Fibroblast of lung (primary cell): ENCODE results near the gene PSKH1. TPM values are rescaled to one million over a fixed set of nuclear protein-coding genes. Genes with fewer than 3 reads are reported as not detected.
A peak's percentile ranks its signal among the peaks of the same experiment; 100 is the strongest.

Experiments
- DNase-seq, 2 donors: peaks; one replicate each; pipeline versions ENCODE4 v3.0.0 to v3.0.0-alpha.2; 2010; ENCODE audit warnings: low read depth in 2 of 2
- H2AFZ ChIP-seq: 2 replicates; pipeline ENCODE4 v1.5.1; 2012; ENCODE audit warnings: low read length, control low read depth, inconsistent platforms
- H3K27ac ChIP-seq: 2 replicates; pipeline ENCODE4 v1.5.1; 2011; ENCODE audit warnings: low read length, control low read depth; ENCODE audit not compliant: insufficient read depth
- H3K27me3 ChIP-seq: 2 replicates; pipeline ENCODE4 v1.5.1; 2011; ENCODE audit warnings: mild to moderate bottlenecking, low read length; ENCODE audit not compliant: control insufficient read depth, insufficient read depth
- H3K36me3 ChIP-seq: 2 replicates; pipeline ENCODE4 v1.5.1; 2011; ENCODE audit warnings: low read length; ENCODE audit not compliant: control insufficient read depth, insufficient read depth
- H3K4me1 ChIP-seq: 2 replicates; pipeline ENCODE4 v1.5.1; 2011; ENCODE audit warnings: low read length; ENCODE audit not compliant: control insufficient read depth, insufficient read depth; ENCODE audit errors: extremely low read depth
- H3K4me2 ChIP-seq: 2 replicates; pipeline ENCODE4 v1.5.1; 2011; ENCODE audit warnings: low read length, control low read depth; ENCODE audit not compliant: insufficient read depth; ENCODE audit errors: extremely low read depth
- H3K4me3 ChIP-seq, 4 experiments: fragments of 200-600 bp in 1 of 4; sonication (generic) in 1 of 4; replicated peaks in 1 of 4; 2 replicates each; pipeline ENCODE4 v1.5.1; 2011 to 2016; ENCODE audit warnings: low read length in 4 of 4, low read depth in 3 of 4, mild to moderate bottlenecking in 3 of 4, control low read depth in 2 of 4, inconsistent platforms in 1 of 4, mixed read lengths in 1 of 4; ENCODE audit not compliant: insufficient read depth in 1 of 4; ENCODE audit errors: control extremely low read depth in 1 of 4
- H3K79me2 ChIP-seq: 2 replicates; pipeline ENCODE4 v1.5.1; 2012; ENCODE audit warnings: mild to moderate bottlenecking, low read length, inconsistent platforms; ENCODE audit not compliant: control insufficient read depth, insufficient read depth
- H3K9ac ChIP-seq: 2 replicates; pipeline ENCODE4 v1.5.1; 2011; ENCODE audit warnings: mild to moderate bottlenecking, low read length, control low read depth; ENCODE audit not compliant: insufficient read depth
- H3K9me3 ChIP-seq: 2 replicates; pipeline ENCODE4 v1.5.1; 2012; ENCODE audit warnings: low read depth, low read length; ENCODE audit not compliant: control insufficient read depth, insufficient read depth
- H4K20me1 ChIP-seq: 2 replicates; pipeline ENCODE4 v1.5.1; 2011; ENCODE audit warnings: low read length; ENCODE audit not compliant: control insufficient read depth, insufficient read depth; ENCODE audit errors: extremely low read depth
- CTCF ChIP-seq, 2 donors: IDR thresholded peaks in 1 of 2; conservative IDR thresholded peaks in 1 of 2; 1 replicate in 1 of 2; 2 replicates in 1 of 2; pipeline ENCODE4 v1.5.1; 2011 to 2012; ENCODE audit warnings: low read length in 2 of 2, control low read depth in 1 of 2, inconsistent platforms in 1 of 2, low read depth in 1 of 2, mild to moderate bottlenecking in 1 of 2
- EZH2 ChIP-seq: IDR thresholded peaks from 2 replicates; pipeline ENCODE4 v1.5.1; 2012; ENCODE audit warnings: low read length, control low read depth, mild to moderate bottlenecking; ENCODE audit errors: missing control alignments
- polyA plus RNA-seq, 2 donors: library from polyadenylated mRNA; depleted of rRNA in 1 of 2; stranded (reverse) in 1 of 2; unstranded in 1 of 2; fragments of >200 nt; gene quantifications; 2 replicates each; pipeline ENCODE4 v1.2.1, GENCODE V29; 2011 to 2012; ENCODE audit warnings: missing spikeins in 1 of 2
- total RNA-seq: library from RNA; depleted of rRNA; stranded (reverse); fragments of >200 nt; gene quantifications from 2 replicates; pipeline ENCODE4 v1.2.1, GENCODE V29; 2014

The PSKH1 gene
- total and polyA plus RNA-seq, 2 donors (not counting 1 experiment from before 2014, with no cell fraction given), result 13.4 to 15.4 TPM

- Histone ChIP-seq H3K9me3 (no peaks in the 10 kb centered on the region), H3K4me1 (peaks cover 39% of the 10 kb centered on the region), H3K4me2 (peak overlapping the region; percentile 8), H3K36me3 (peaks cover 6% of the 10 kb centered on the region), H3K9ac (peak overlapping the region; percentile 39), H3K27me3 (no peaks in the 10 kb centered on the region), H2AFZ (no peak overlapping the region), H3K79me2 (peaks cover 90% of the 10 kb centered on the region), H4K20me1 (peaks cover 3% of the 10 kb centered on the region), H3K4me3 (no peak overlapping the region), H3K27ac (peak overlapping the region; percentile 99)
- no peak for TF ChIP-seq CTCF (conservative IDR thresholded peaks at IDR 0.05 in 1 of 2, IDR thresholded peaks at IDR 0.05 in 1 of 2; ENCODE audit: low read depth in 1 of 2, low read length in 2 of 2)
- TF ChIP-seq EZH2, result no peak
- no peak for DNase-seq
Measured at GRCh38 chr16:67858500-67858899, 34.6 kb upstream of the PSKH1 start.

- peak; percentile 50 to 72 for DNase-seq
- no peak overlapping the region for H3K4me3 ChIP-seq
- H3K27ac ChIP-seq, result peak overlapping the region; percentile 77
- H2AFZ ChIP-seq, result no peak overlapping the region
- peak overlapping the region; percentile 30 for H3K4me2 ChIP-seq
- no peaks in the 10 kb centered on the region for H3K9me3 ChIP-seq
- peaks cover 85% of the 10 kb centered on the region for H3K79me2 ChIP-seq
- H3K4me1 ChIP-seq, result peaks cover 44% of the 10 kb centered on the region
- H3K27me3 ChIP-seq, result no peaks in the 10 kb centered on the region
- no peak overlapping the region for H3K9ac ChIP-seq
- no peak for TF ChIP-seq EZH2
- TF ChIP-seq CTCF (conservative IDR thresholded peaks at IDR 0.05 in 1 of 2, IDR thresholded peaks at IDR 0.05 in 1 of 2; ENCODE audit: low read depth in 1 of 2, low read length in 2 of 2), result no peak
- peaks cover 3% of the 10 kb centered on the region for H4K20me1 ChIP-seq
- H3K36me3 ChIP-seq, result peaks cover 6% of the 10 kb centered on the region
Measured at GRCh38 chr16:67860589-67861398, 32.3 kb upstream of the PSKH1 start.

GRCh38 chr16:67861877-67862276 is 31.2 kb upstream of the PSKH1 start:
- Histone ChIP-seq H3K27ac (peak overlapping the region; percentile 63), H3K4me1 (peaks cover 42% of the 10 kb centered on the region), H4K20me1 (peaks cover 3% of the 10 kb centered on the region)

More at GRCh38 chr16:67861877-67862276, 31.2 kb upstream of the PSKH1 start:
- H3K9ac ChIP-seq, result no peak overlapping the region
- no peak overlapping the region for H3K4me3 ChIP-seq
- no peaks in the 10 kb centered on the region for H3K27me3 ChIP-seq
- no peak overlapping the region for H3K4me2 ChIP-seq
- no peak overlapping the region for H2AFZ ChIP-seq
- no peaks in the 10 kb centered on the region for H3K9me3 ChIP-seq
- peaks cover 76% of the 10 kb centered on the region for H3K79me2 ChIP-seq
- no peak for TF ChIP-seq CTCF (conservative IDR thresholded peaks at IDR 0.05 in 1 of 2, IDR thresholded peaks at IDR 0.05 in 1 of 2; ENCODE audit: low read depth in 1 of 2, low read length in 2 of 2)
- TF ChIP-seq EZH2, result no peak
- H3K36me3 ChIP-seq, result peaks cover 10% of the 10 kb centered on the region
- no peak for DNase-seq
